ENCODE measurements around the gene MYLK. TPM values are rescaled to one million over a fixed set of nuclear protein-coding genes. Genes with fewer than 3 reads are reported as not detected.

MYLK gene
- total and polyA plus RNA-seq, 10 of the 15 experiments (the other 5 are each of a cell fraction or from before 2014, with no cell fraction given), result 0.04 to 1.6 (median 0.42) TPM; not detected in 1

- 0 out of 2 replicates have a peak, but pooled peaks have one; percentile 31 for TF ChIP-seq BCLAF1 (IDR thresholded peaks at IDR 0.05)
- no peak for TF ChIP-seq ZNF384 (IDR thresholded peaks at IDR 0.05; ENCODE audit: borderline replicate concordance, low read depth, low read length)
- TF ChIP-seq ETV6 (conservative IDR thresholded peaks at IDR 0.05 in 1 of 2, IDR thresholded peaks at IDR 0.05 in 1 of 2; ENCODE audit: borderline replicate concordance in 1 of 2, low read depth in 1 of 2), result no peak
- TF ChIP-seq IRF4 (IDR thresholded peaks at IDR 0.05; ENCODE audit: low read depth, low read length), result no peak
- peak; percentile 19; the same call in 1 of the 2 replicates for TF ChIP-seq NFXL1 (IDR thresholded peaks at IDR 0.05; ENCODE audit: borderline replicate concordance)
- TF ChIP-seq, protein P1, sequence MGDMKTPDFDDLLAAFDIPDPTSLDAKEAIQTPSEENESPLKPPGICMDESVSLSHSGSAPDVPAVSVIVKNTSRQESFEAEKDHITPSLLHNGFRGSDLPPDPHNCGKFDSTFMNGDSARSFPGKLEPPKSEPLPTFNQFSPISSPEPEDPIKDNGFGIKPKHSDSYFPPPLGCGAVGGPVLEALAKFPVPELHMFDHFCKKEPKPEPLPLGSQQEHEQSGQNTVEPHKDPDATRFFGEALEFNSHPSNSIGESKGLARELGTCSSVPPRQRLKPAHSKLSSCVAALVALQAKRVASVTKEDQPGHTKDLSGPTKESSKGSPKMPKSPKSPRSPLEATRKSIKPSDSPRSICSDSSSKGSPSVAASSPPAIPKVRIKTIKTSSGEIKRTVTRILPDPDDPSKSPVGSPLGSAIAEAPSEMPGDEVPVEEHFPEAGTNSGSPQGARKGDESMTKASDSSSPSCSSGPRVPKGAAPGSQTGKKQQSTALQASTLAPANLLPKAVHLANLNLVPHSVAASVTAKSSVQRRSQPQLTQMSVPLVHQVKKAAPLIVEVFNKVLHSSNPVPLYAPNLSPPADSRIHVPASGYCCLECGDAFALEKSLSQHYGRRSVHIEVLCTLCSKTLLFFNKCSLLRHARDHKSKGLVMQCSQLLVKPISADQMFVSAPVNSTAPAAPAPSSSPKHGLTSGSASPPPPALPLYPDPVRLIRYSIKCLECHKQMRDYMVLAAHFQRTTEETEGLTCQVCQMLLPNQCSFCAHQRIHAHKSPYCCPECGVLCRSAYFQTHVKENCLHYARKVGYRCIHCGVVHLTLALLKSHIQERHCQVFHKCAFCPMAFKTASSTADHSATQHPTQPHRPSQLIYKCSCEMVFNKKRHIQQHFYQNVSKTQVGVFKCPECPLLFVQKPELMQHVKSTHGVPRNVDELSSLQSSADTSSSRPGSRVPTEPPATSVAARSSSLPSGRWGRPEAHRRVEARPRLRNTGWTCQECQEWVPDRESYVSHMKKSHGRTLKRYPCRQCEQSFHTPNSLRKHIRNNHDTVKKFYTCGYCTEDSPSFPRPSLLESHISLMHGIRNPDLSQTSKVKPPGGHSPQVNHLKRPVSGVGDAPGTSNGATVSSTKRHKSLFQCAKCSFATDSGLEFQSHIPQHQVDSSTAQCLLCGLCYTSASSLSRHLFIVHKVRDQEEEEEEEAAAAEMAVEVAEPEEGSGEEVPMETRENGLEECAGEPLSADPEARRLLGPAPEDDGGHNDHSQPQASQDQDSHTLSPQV (IDR thresholded peaks at IDR 0.05), result 0 out of 2 replicates have a peak, but pooled peaks have one; percentile 39
- TF ChIP-seq, protein P2, sequence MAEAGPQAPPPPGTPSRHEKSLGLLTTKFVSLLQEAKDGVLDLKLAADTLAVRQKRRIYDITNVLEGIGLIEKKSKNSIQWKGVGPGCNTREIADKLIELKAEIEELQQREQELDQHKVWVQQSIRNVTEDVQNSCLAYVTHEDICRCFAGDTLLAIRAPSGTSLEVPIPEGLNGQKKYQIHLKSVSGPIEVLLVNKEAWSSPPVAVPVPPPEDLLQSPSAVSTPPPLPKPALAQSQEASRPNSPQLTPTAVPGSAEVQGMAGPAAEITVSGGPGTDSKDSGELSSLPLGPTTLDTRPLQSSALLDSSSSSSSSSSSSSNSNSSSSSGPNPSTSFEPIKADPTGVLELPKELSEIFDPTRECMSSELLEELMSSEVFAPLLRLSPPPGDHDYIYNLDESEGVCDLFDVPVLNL (IDR thresholded peaks at IDR 0.05; ENCODE audit: low read depth, low read length), result no peak
- TF ChIP-seq STAT1 (conservative IDR thresholded peaks at IDR 0.05), result no peak
- peak; percentile 67; the same call in 1 of the 2 replicates for TF ChIP-seq GATAD2B (conservative IDR thresholded peaks at IDR 0.05; ENCODE audit: low read depth)
- no peak for TF ChIP-seq PML (IDR thresholded peaks at IDR 0.05; ENCODE audit: low read length)
- no peak for TF ChIP-seq FOXK2 (IDR thresholded peaks at IDR 0.05)
- TF ChIP-seq MTA3 (IDR thresholded peaks at IDR 0.05; ENCODE audit: borderline replicate concordance, low read length), result no peak
- TF ChIP-seq ZNF217 (IDR thresholded peaks at IDR 0.05), result 0 out of 2 replicates have a peak, but pooled peaks have one; percentile 37
- no peak for TF ChIP-seq JUND (IDR thresholded peaks at IDR 0.05; ENCODE audit: low read depth, low read length)
- no peak for TF ChIP-seq NFIC (IDR thresholded peaks at IDR 0.05; ENCODE audit: low read depth, low read length)
- no peak for TF ChIP-seq RB1 (IDR thresholded peaks at IDR 0.05; ENCODE audit: borderline replicate concordance)
- TF ChIP-seq, protein P3, sequence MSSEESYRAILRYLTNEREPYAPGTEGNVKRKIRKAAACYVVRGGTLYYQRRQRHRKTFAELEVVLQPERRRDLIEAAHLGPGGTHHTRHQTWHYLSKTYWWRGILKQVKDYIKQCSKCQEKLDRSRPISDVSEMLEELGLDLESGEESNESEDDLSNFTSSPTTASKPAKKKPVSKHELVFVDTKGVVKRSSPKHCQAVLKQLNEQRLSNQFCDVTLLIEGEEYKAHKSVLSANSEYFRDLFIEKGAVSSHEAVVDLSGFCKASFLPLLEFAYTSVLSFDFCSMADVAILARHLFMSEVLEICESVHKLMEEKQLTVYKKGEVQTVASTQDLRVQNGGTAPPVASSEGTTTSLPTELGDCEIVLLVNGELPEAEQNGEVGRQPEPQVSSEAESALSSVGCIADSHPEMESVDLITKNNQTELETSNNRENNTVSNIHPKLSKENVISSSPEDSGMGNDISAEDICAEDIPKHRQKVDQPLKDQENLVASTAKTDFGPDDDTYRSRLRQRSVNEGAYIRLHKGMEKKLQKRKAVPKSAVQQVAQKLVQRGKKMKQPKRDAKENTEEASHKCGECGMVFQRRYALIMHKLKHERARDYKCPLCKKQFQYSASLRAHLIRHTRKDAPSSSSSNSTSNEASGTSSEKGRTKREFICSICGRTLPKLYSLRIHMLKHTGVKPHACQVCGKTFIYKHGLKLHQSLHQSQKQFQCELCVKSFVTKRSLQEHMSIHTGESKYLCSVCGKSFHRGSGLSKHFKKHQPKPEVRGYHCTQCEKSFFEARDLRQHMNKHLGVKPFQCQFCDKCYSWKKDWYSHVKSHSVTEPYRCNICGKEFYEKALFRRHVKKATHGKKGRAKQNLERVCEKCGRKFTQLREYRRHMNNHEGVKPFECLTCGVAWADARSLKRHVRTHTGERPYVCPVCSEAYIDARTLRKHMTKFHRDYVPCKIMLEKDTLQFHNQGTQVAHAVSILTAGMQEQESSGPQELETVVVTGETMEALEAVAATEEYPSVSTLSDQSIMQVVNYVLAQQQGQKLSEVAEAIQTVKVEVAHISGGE (CRISPR knock-in tag; IDR thresholded peaks at IDR 0.05), result no peak
- TF ChIP-seq EGR1 (IDR thresholded peaks at IDR 0.05; ENCODE audit: borderline replicate concordance in 1 of 2, low read depth in 2 of 2, low read length in 2 of 2), result no peak
These were observed 299.7 kb downstream of the MYLK start (continued) for GRCh38 chr3:123584284-123584987.
